Cardiac fibroblast (primary cell): ENCODE results near the gene RIPOR3.

Source experiments
- DNase-seq, 2 donors: peaks; one replicate each; pipeline versions ENCODE4 v3.0.0 to v3.0.0-alpha.2; 2010; ENCODE audit warnings: low read depth in 2 of 2
- H3K4me3 ChIP-seq, 2 donors: replicated peaks in 1 of 2; 1 replicate in 1 of 2; 2 replicates in 1 of 2; pipeline ENCODE4 v1.5.1; 2011; ENCODE audit warnings: low read depth in 2 of 2, low read length in 2 of 2, mild to moderate bottlenecking in 2 of 2, moderate library complexity in 1 of 2
- CTCF ChIP-seq: IDR thresholded peaks from one replicate; pipeline ENCODE4 v1.5.1; 2011; ENCODE audit warnings: low read depth, mild to moderate bottlenecking, low read length, inconsistent platforms

The RIPOR3 gene

GRCh38 chr20:50613438-50614169, 77.7 kb downstream of the RIPOR3 start:
- TF ChIP-seq CTCF: no peak
- no peak overlapping the region for H3K4me3 ChIP-seq
- DNase-seq: no peak

GRCh38 chr20:50611128-50611810, 80.1 kb downstream of the RIPOR3 start:
- H3K4me3 ChIP-seq: no peak overlapping the region
- no peak for TF ChIP-seq CTCF
- peak in 1 of 2 donors; percentile 18 for DNase-seq

- no peak for DNase-seq
- H3K4me3 ChIP-seq: no peak overlapping the region
- peak; percentile 10 for TF ChIP-seq CTCF
Measured at GRCh38 chr20:50610212-50610718, 81.1 kb downstream of the RIPOR3 start.

GRCh38 chr20:50609438-50609989, 81.8 kb downstream of the RIPOR3 start:
- no peak for TF ChIP-seq CTCF
- DNase-seq: no peak
- H3K4me3 ChIP-seq: no peak overlapping the region

- DNase-seq: no peak
- TF ChIP-seq CTCF: no peak
- no peak overlapping the region for H3K4me3 ChIP-seq
Measured at GRCh38 chr20:50608750-50609104, 82.6 kb downstream of the RIPOR3 start.

GRCh38 chr20:50607850-50608749, 83.2 kb downstream of the RIPOR3 start:
- no peak for DNase-seq
- no peak for TF ChIP-seq CTCF
- H3K4me3 ChIP-seq: no peak overlapping the region
